MV-4-11 (cell line): Measurements from ENCODE around the gene NSF.
"Not testable (repeated sequence)": the region's sequence is repeated elsewhere in the genome, so short reads cannot be mapped to it uniquely, and the experiment has no call there.

Source experiments
- DNase-seq: peaks from one replicate; lab custom pipeline; 2025; lab: John Stamatoyannopoulos, UW

NSF gene

GRCh38 chr17:46590157-46591146, at the start of gene NSF:
TSS of gene NSF (plus strand) at chr17:46590669. CDS start at chr17:46590776, 107 bp downstream.
- not testable (repeated sequence) for DNase-seq

GRCh38 chr17:46548607-46549006, 41.9 kb upstream of the NSF start:
- DNase-seq: not testable (repeated sequence)

- DNase-seq: not testable (repeated sequence)
Observed at GRCh38 chr17:46559155-46559554, 31.3 kb upstream of the NSF start.

GRCh38 chr17:46560048-46560447, 30.4 kb upstream of the NSF start:
- DNase-seq: not testable (repeated sequence)

- not testable (repeated sequence) for DNase-seq
Observed at GRCh38 chr17:46566284-46566683, 24.2 kb upstream of the NSF start.

GRCh38 chr17:46566980-46567379, 23.5 kb upstream of the NSF start:
- DNase-seq: not testable (repeated sequence)

GRCh38 chr17:46571796-46572195, 18.7 kb upstream of the NSF start:
- DNase-seq: not testable (repeated sequence)

- DNase-seq: not testable (repeated sequence)
Observed at GRCh38 chr17:46579083-46580075, 11.1 kb upstream of the NSF start, which contains the start of gene ARL17A. TSS of gene ARL17A (minus strand) at chr17:46579691. CDS start at chr17:46576322, 3,369 bp downstream.

GRCh38 chr17:46580082-46580481, 10.4 kb upstream of the NSF start:
- DNase-seq: not testable (repeated sequence)

- DNase-seq: not testable (repeated sequence)
Observed at GRCh38 chr17:46585444-46585843, 5.0 kb upstream of the NSF start.

- not testable (repeated sequence) for DNase-seq
Observed at GRCh38 chr17:46591332-46591731, 863 bp downstream of the NSF start.

- not testable (repeated sequence) for DNase-seq
Observed at GRCh38 chr17:46598344-46598931, 8.0 kb downstream of the NSF start.

GRCh38 chr17:46600767-46601166, 10.3 kb downstream of the NSF start:
- DNase-seq: not testable (repeated sequence)

- not testable (repeated sequence) for DNase-seq
Observed at GRCh38 chr17:46603125-46603524, 12.7 kb downstream of the NSF start.

GRCh38 chr17:46611304-46611703, 20.8 kb downstream of the NSF start:
- not testable (repeated sequence) for DNase-seq

GRCh38 chr17:46613876-46614275, 23.4 kb downstream of the NSF start:
- DNase-seq: not testable (repeated sequence)

GRCh38 chr17:46617121-46617520, 26.7 kb downstream of the NSF start:
- DNase-seq: not testable (repeated sequence)

- not testable (repeated sequence) for DNase-seq
Observed at GRCh38 chr17:46618975-46619374, 28.5 kb downstream of the NSF start.

GRCh38 chr17:46623790-46624189, 33.3 kb downstream of the NSF start:
- not testable (repeated sequence) for DNase-seq

- not testable (repeated sequence) for DNase-seq
Observed at GRCh38 chr17:46624726-46625125, 34.3 kb downstream of the NSF start.

- not testable (repeated sequence) for DNase-seq
Observed at GRCh38 chr17:46627452-46627851, 37.0 kb downstream of the NSF start.
